ENCODE measurements around the gene E2F4. TPM values are rescaled to one million over a fixed set of nuclear protein-coding genes. Genes with fewer than 3 reads are reported as not detected.

Gene E2F4
- total and polyA plus RNA-seq, 10 of the 15 experiments (the other 5 are each of a cell fraction or from before 2014, with no cell fraction given): 11.7 to 132 (median 95.9) TPM

GRCh38 chr16:67144943-67145342 lies 47.0 kb upstream of the E2F4 start:
- RAD21 ChIA-PET (ENCODE audit: unreplicated experiment): no interaction called here
- Histone ChIP-seq H3K36me3 (ENCODE audit: control insufficient read depth in 2 of 2, insufficient read depth in 2 of 2, low read length in 1 of 2) (peaks cover 31 to 40% of the 10 kb centered on the region in 2 experiments; a peak in 3 of 4 replicates), H3K9me3 (replicated peaks; ENCODE audit: control insufficient read depth, insufficient read depth, low read length) (no peaks in the 10 kb centered on the region), H3K79me2 (ENCODE audit: control insufficient read depth, insufficient read depth, low read length) (no peaks in the 10 kb centered on the region), H3K4me2 (ENCODE audit: control insufficient read depth, insufficient read depth) (no peak overlapping the region), H4K20me1 (ENCODE audit: control insufficient read depth, insufficient read depth) (no peaks in the 10 kb centered on the region), H2AFZ (ENCODE audit: control insufficient read depth, low read depth, low read length) (no peak overlapping the region), H3K27ac (ENCODE audit: control insufficient read depth, insufficient read depth) (no peak overlapping the region), H3K4me1 (ENCODE audit: control insufficient read depth, insufficient read depth, low read length) (no peaks in the 10 kb centered on the region), H3K4me3 (no peak overlapping the region), H3K27me3 (replicated peaks in 1 of 2; ENCODE audit: control insufficient read depth in 2 of 2, insufficient read depth in 2 of 2, low read length in 1 of 2) (no peaks in the 10 kb centered on the region), H3K9ac (ENCODE audit: control insufficient read depth, insufficient read depth, low read length) (no peak overlapping the region)
- in situ Hi-C loops (cut with MboI): no loop called here
- FAIRE-seq (no peak), ATAC-seq (no peak), DNase-seq (ENCODE audit: low read depth, low spot score) (no peak)
- TF ChIP-seq RCOR1 (conservative IDR thresholded peaks at IDR 0.05; ENCODE audit: low read depth, low read length) (no peak), ZNF217 (IDR thresholded peaks at IDR 0.05) (no peak), PRDM15 (CRISPR knock-in tag; IDR thresholded peaks at IDR 0.05) (no peak), BRCA1 (IDR thresholded peaks at IDR 0.05; ENCODE audit: low read depth, low read length) (no peak), PML (IDR thresholded peaks at IDR 0.05; ENCODE audit: low read length) (no peak), RELA (IDR thresholded peaks at IDR 0.05; ENCODE audit: borderline replicate concordance, partially characterized antibody) (no peak), FOXM1 (IDR thresholded peaks at IDR 0.05; ENCODE audit: low read depth, low read length) (no peak), SPI1 (IDR thresholded peaks at IDR 0.05; ENCODE audit: borderline replicate concordance, insufficient read depth, low read depth, low read length) (no peak), MLLT1 (IDR thresholded peaks at IDR 0.05) (no peak), ZNF274 (IDR thresholded peaks at IDR 0.05; ENCODE audit: insufficient read depth, insufficient read length) (no peak), DPF2 (IDR thresholded peaks at IDR 0.05) (no peak), CHD4 (IDR thresholded peaks at IDR 0.05) (no peak)
- CTCF ChIA-PET: interaction anchor here (2.4 to 3.1 kb wide), 2 partner anchors 10 to 127 kb away, joined by 8 to 11 read pairs; no protein-coding TSS in a partner anchor
- SMC1A ChIA-PET (ENCODE audit: uncharacterized antibody, unreplicated experiment): no interaction called here
- no TSS peak for BruUV-seq (replicated peaks)
- POLR2A ChIA-PET: no interaction called here
- WGBS (ENCODE audit: insufficient coverage, insufficient replicate concordance, low lambda C conversion rate, missing lambda C conversion rate): 67% methylated on average over 2 of the region's 2 CpGs
- intact Hi-C loops (cut with micrococcal nuclease; ENCODE audit: unreplicated experiment): no loop called here
